Measurements from ENCODE around the gene ARMC3.
"Not testable (repeated sequence)": the region's sequence is repeated elsewhere in the genome, so short reads cannot be mapped to it uniquely, and the experiment has no call there.

ARMC3 gene

GRCh38 chr10:22927661-22928403 lies at the start of gene ARMC3:
TSS of gene ARMC3 (plus strand) at chr10:22928053. CDS start at chr10:22931997, 3,944 bp downstream.
- DNase-seq = no peak

DNA sequence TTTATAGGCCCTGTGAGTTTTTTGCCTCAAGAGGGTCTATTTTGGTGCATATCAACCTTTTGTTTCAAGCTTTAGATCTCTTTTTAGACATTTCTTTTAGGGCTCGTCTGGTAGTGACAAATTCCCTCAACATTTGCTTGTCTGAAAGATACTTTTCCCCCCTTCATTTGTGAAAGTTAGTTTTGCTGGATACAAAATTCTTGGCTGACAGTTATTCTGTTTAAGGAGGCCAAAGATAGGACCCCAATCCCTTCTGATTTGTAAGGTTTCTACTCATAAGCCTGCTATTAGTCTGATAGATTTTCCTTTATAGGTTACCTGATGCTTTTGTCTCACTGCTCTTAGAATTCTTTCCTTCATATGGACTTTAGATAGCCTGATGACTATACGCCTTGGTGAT lies 36.1 kb upstream of the ARMC3 start:
- DNase-seq = no peak

GRCh38 chr10:22893781-22894180 lies 34.1 kb upstream of the ARMC3 start:
- no peak for DNase-seq

- DNase-seq = no peak
Observed at GRCh38 chr10:22894714-22895113, 33.1 kb upstream of the ARMC3 start.

DNA sequence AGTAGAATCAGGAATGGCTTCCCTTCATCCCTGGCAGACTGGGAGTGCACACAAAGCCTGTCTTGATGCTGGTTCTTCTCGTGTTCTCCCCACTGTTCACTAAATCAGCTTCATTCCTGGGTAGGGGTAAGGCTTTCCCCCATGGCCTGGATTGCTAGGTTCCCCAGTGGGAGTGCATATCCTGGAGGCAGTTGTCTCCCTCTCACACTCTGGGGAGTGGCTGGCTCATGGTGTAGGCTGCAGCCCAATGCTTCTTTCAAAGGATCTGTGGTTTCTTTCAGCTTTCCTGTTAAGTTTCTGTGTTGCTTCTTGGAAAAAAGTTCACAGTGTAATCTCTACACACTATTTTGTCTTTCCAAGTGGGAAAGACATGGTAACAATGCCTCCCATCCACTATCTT lies 32.6 kb upstream of the ARMC3 start:
- no peak for DNase-seq

DNA sequence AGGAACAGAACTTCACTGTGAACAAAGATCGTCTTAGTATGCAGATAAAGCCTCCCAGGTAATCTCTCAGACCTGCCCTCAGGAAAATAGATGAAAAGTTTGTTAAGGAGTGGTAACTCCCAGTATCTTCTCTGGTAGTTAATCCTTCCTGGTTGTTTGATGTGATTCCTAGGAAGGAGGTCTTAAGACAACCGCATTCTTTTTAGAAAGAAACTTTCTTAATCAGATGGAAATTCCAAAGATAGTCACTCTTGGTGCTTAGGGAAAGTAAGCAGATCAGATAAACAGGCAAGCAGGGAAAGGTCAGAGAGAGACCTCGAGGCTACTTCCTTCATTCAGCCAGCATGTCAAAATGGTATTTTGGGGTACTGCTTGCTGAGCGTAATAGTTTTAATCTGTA lies 30.5 kb upstream of the ARMC3 start:
- DNase-seq = no peak

DNA sequence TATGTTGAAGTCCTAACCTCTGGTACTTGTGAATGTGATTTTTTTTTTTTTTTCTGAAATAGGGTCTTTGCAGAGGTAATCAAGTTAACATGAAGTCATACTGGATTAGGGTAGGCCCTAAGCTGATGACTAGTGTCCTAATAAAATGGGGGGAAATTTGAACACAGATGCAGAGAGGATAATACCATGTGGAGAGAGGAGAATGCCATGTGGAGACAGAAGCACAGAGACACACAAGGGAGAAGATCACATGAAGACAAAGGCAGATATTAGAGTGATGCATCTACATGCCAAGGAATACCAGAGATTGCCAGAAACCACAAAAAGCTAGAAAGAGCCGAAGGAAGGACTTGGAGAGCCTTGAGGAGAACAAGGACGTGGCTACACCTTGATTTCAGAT lies 28.5 kb upstream of the ARMC3 start:
- no peak for DNase-seq

DNA sequence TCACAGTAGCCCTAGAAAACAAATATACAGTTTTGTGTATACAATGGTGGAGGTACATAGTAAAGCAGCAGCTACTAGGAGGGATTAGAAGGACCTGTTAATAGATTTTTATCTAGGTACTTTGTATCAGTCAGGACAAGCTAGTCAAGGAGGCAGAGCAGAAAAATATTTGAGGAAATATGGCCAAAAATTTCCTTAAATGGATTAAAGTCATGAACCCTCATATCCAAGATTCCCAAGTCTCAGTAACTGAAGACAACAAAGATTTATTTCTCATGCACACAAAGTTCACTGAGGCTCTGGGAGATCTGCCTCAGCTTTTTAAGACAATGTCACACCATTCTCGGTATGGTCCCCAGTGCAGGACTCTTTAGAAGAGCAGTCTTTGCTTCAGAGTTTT lies 28.1 kb upstream of the ARMC3 start:
- DNase-seq = no peak

DNA sequence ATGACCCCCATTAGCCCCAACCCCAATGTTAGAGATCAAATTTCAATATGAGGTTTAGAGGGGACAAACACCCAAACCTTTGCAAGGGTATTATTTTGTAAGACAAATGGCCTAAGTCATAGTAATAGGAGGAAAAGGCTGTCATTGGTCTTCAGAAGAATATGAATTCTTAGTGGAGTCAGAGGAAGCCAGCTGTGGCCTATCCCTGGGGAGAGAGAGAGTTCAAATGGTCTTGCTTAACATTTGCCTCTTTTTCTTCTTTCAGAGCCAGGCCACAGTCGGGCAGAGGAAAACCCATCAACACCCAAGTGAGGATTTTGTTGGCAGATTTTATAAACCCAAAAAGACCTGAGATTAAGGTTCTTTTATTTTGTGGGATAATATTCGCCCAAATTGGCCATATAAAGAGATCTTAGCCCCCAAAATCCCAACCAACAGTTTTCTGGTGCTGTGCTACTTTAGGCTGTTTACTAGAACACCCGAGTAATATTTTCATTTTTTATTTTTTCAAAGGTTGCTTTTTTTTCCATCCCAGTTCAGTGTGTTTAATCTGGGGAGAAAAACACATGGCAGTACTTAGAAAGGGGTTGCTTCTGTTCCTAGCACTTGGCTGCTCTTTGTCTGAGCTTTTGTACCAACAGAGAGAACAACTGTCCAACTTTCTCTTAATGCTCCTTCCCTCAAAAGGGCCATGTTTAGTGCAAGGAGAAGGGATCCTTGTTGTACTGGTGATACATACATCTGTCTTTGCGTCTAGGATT lies 26.8 kb upstream of the ARMC3 start:
- DNase-seq = no peak

- DNase-seq = not testable (repeated sequence)
Observed at GRCh38 chr10:22902147-22902546, 25.7 kb upstream of the ARMC3 start.

- DNase-seq = no peak
Observed at GRCh38 chr10:22903694-22904093, 24.2 kb upstream of the ARMC3 start.

DNA sequence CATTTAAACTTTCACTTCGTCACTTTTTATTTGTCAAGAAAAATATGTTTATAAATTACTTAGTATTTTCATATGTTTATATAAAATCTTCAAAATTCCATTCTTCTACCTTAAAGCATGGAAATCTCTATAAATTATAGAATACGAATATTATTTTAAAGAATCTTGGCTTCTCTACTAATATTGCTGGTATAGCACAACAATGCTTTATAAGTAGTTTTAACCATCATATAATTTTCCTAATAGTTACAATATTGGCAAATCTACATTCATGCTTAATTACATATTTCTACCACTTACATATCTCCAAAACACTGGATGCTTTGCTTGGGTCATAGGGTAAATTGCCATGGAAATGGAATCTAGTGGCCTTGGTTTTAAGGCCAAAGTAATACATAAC lies 21.1 kb upstream of the ARMC3 start:
- no peak for DNase-seq

- no peak for DNase-seq
Observed at GRCh38 chr10:22908837-22909236, 19.0 kb upstream of the ARMC3 start.

- DNase-seq = not testable (repeated sequence)
Observed at GRCh38 chr10:22909673-22910072, 18.2 kb upstream of the ARMC3 start.

DNA sequence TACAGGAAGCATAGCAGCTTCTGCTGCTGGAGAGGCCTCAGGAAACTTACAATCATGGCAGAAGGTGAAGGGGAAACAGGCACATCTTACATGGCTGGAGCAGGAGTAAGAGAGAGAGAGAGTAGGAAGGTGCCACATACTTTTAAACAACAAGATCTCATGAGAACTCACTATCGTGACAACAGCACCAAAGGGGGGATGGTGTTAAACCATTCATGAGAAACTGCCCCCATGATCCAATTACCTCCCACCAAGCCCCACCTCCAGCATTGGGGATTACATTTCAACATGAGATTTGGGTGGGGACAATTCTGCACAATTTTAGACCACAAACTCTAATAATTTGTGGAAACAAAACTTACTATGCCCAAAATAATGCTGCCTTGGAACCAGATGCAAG lies 16.8 kb upstream of the ARMC3 start:
- no peak for DNase-seq

DNA sequence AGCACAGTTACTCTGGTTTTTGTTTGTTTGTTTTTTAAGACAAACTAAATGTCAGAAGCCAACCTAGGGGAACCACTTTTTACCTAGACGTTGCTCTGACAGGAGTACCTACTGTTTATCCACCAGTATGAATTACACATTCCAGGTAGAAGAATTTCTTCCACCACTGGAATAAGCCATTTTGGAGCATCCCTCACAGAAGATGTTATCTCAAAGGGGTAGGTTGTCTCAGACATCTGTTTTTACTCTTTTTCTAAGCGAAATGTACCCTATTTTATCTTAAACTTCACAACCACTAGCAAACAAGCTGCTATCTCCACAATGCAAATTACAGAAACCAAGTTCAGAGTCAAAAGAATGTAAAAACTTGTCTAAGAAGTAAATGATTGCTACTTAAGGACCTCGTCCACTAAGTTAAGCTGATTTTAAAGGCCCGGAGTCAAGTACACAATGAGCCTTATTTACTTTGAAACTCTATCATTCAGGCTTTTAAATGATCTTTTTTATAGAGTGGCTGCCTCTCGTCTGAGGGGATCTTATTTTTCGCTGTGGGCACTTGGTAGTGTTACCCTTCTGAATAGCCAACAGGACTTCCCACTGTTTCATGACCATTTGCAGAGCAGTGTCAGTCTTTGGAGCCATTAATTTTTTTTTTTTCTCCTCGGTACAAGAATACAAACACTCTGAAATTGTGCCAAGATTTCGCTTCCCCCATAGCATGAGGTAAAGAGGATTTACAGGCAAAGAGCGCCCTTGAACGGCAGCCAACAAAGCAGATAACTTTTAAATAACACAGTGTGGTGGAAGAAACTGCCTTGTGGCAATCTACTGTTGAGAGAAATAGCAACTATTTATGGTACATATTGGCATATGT lies 15.7 kb upstream of the ARMC3 start:
- peak; percentile 68 for DNase-seq

DNA sequence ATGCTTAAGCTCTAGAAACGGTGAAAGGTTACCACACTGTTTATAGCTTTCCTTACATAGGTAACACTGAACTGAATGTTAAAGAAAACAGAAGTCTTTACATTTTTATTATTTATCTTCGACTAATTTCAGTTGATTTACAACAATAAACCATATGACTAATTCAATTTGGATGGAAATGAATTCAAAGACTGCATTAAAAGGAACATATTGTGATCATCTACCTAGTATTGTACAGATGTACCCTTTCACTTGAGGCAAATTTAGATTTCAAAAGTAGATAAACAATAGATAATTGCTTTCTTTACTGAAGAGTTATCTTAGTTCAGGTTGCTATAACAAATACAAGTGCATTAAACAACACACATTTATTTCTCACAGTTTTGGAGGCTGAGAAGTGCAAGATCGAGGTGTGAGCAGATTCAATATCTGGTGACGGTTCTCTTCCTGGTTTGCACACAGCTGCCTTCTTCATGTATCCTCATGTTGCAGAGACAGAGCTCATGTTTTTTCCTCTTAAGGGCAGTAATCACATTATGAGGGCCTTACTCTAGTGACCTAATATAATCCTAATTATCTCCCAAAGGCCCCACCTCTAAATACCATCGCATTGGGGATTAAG lies 15.0 kb upstream of the ARMC3 start:
- no peak for DNase-seq

DNA sequence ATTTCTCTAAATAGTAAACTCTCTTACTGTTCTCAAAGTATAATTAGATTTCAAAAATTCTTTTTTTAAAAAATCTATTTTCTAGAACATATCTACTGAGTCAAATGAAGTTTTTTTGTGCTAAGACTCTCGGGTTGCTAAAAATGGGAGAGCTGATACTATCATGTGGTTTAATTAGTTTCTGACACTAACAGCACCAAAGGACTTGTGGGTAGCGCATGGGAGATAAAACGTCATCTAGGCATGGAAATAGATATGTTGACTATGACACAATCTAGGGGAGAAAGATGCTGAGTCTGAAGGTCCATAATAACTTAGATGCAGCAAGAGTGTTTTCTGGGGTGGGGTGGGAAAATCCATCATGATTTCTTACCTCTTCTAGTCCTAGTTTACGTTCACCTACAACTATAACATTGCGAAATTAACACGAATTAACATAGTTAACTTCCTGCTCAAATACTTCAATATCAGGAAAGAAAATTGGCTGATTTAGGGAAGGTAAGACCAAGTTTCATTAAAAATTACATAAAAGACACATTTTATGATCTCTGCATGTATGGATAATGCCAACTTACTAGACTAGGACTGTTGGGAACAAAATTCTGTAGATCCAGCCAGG lies 14.3 kb upstream of the ARMC3 start:
- no peak for DNase-seq

DNA sequence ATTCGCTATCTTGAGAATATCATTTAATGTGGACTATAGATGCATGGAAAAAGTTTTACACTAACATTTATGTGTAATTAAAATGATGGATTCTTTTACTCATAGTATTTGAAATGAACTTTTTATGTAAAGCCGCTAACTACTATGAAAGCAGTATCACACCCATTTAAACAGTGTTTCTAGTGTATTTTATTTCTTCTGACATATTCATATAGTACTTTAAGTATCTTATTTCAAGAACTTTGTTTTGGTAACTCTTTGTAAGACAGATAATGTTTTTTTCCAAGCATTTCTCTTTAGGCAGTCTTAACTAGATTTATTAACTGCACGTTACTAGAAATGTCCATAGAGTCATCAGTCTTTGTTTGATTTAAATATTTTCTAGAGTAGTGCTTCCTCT lies 12.5 kb upstream of the ARMC3 start:
- no peak for DNase-seq

- DNase-seq = no peak
Observed at GRCh38 chr10:22925088-22925487, 2.8 kb upstream of the ARMC3 start.

GRCh38 chr10:22927166-22927565 lies 687 bp upstream of the ARMC3 start:
- no peak for DNase-seq

DNA sequence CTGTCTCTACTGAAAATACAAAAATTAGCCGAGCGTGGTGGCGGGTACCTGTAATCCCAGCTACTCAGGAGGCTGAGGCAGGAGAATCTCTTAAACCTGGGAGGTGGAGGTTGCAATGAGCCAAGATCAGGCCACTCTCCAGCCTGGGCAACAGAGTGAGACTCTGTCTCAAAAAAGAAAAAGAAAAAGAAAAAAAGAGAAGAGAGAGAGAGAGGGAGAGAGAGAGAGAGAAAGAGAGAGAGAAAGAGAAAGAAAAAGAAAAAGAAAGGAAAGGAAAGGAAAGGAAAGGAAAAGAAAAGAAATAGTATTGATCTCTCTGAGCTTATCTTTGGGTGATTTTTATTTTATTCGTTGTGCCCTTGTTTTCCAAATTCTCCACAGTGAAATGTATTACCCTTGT lies 1.2 kb downstream of the ARMC3 start:
- not testable (repeated sequence) for DNase-seq

DNA sequence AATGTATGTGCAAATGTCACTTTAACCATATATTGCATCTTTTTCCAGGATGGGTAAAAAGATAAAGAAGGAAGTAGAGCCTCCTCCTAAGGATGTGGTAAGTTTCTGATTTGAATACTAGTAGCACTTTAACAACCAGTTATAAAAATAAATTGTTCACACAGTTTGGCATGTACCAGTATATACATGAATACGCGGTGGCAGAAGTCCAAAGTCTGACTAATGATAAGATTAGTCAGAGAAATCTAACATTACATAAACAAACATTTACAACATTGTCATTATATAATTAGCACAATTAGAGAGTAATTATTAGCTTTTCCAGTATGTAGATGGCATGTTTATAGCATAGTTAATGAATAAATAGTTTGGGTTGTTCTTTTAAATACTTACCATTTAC lies 4.1 kb downstream of the ARMC3 start:
- no peak for DNase-seq

Data from NCI-H1417 treated with DMSO at 0.1 percent for 48 hours (cell line).